Measurements from ENCODE around the gene LRRC27. TPM values are rescaled to one million over a fixed set of nuclear protein-coding genes. Genes with fewer than 3 reads are reported as not detected.
A peak's percentile ranks its signal among the peaks of the same experiment; 100 is the strongest.

Gene LRRC27
- total RNA-seq, 3 donors from 2014 or later = 6.2 to 19.3 (median 8.2) TPM

GRCh38 chr10:132373241-132373955 lies 41.4 kb downstream of the LRRC27 start:
- intact Hi-C loops (cut with DNase I; ENCODE audit: low total_unique reads) = no loop called here
- H3K9me3 ChIP-seq = no peaks in the 10 kb centered on the region
- H3K4me3 ChIP-seq = no peak overlapping the region
- no peak for TF ChIP-seq CTCF (IDR thresholded peaks at IDR 0.05)
- no peak for TF ChIP-seq POLR2A (IDR thresholded peaks at IDR 0.05)
- TF ChIP-seq POLR2AphosphoS5 (IDR thresholded peaks at IDR 0.05) = no peak
- H3K36me3 ChIP-seq = no peaks in the 10 kb centered on the region
- DNase-seq (ENCODE audit: low spot score in 2 of 2) = peak in 1 of 2 donors; percentile 28
- no peaks in the 10 kb centered on the region for H3K27me3 ChIP-seq
- no peak overlapping the region for H3K27ac ChIP-seq
- H3K4me1 ChIP-seq = no peaks in the 10 kb centered on the region

GRCh38 chr10:132374176-132374575 lies 42.2 kb downstream of the LRRC27 start:
- intact Hi-C loops (cut with DNase I; ENCODE audit: low total_unique reads) = no loop called here
- H3K27ac ChIP-seq = no peak overlapping the region
- H3K36me3 ChIP-seq = no peaks in the 10 kb centered on the region
- no peaks in the 10 kb centered on the region for H3K4me1 ChIP-seq
- no peaks in the 10 kb centered on the region for H3K9me3 ChIP-seq
- H3K27me3 ChIP-seq = no peaks in the 10 kb centered on the region
- TF ChIP-seq CTCF (IDR thresholded peaks at IDR 0.05) (no peak), POLR2A (IDR thresholded peaks at IDR 0.05) (no peak), POLR2AphosphoS5 (IDR thresholded peaks at IDR 0.05) (no peak)
- DNase-seq (ENCODE audit: low spot score in 2 of 2) = peak in 1 of 2 donors; percentile 35
- H3K4me3 ChIP-seq = no peak overlapping the region

GRCh38 chr10:132374612-132375011 lies 42.6 kb downstream of the LRRC27 start:
- intact Hi-C loops (cut with DNase I; ENCODE audit: low total_unique reads) = no loop called here

GRCh38 chr10:132375116-132375794 lies 43.3 kb downstream of the LRRC27 start:
- H3K9me3 ChIP-seq = no peaks in the 10 kb centered on the region
- DNase-seq (ENCODE audit: low spot score in 2 of 2) = peak in 1 of 2 donors; percentile 49
- peak overlapping the region in 1 of 2 donors; percentile 19 for H3K27ac ChIP-seq
- intact Hi-C loops (cut with DNase I; ENCODE audit: low total_unique reads) = no loop called here
- H3K4me1 ChIP-seq = no peaks in the 10 kb centered on the region
- H3K36me3 ChIP-seq = no peaks in the 10 kb centered on the region
- no peak overlapping the region for H3K4me3 ChIP-seq
- TF ChIP-seq POLR2AphosphoS5 (IDR thresholded peaks at IDR 0.05) = no peak
- TF ChIP-seq CTCF (IDR thresholded peaks at IDR 0.05) = no peak
- TF ChIP-seq POLR2A (IDR thresholded peaks at IDR 0.05) = no peak
- no peaks in the 10 kb centered on the region for H3K27me3 ChIP-seq

More at GRCh38 chr10:132374612-132375011, 42.6 kb downstream of the LRRC27 start:
- DNase-seq (ENCODE audit: low spot score in 2 of 2) = peak in 1 of 2 donors; percentile 17
- no peaks in the 10 kb centered on the region for H3K27me3 ChIP-seq
- H3K9me3 ChIP-seq = no peaks in the 10 kb centered on the region
- no peak overlapping the region for H3K4me3 ChIP-seq
- no peaks in the 10 kb centered on the region for H3K36me3 ChIP-seq
- no peaks in the 10 kb centered on the region for H3K4me1 ChIP-seq
- H3K27ac ChIP-seq = no peak overlapping the region
- TF ChIP-seq POLR2AphosphoS5 (IDR thresholded peaks at IDR 0.05) = no peak
- TF ChIP-seq POLR2A (IDR thresholded peaks at IDR 0.05) = no peak
- TF ChIP-seq CTCF (IDR thresholded peaks at IDR 0.05) = no peak

- intact Hi-C loops (cut with DNase I; ENCODE audit: low total_unique reads) = no loop called here
- Histone ChIP-seq H3K27ac (peak overlapping the region in 1 of 2 donors; percentile 19), H3K4me3 (no peak overlapping the region), H3K9me3 (no peaks in the 10 kb centered on the region), H3K36me3 (no peaks in the 10 kb centered on the region), H3K4me1 (no peaks in the 10 kb centered on the region), H3K27me3 (no peaks in the 10 kb centered on the region)
- TF ChIP-seq CTCF (IDR thresholded peaks at IDR 0.05) (no peak), POLR2A (IDR thresholded peaks at IDR 0.05) (no peak), POLR2AphosphoS5 (IDR thresholded peaks at IDR 0.05) (no peak)
- no peak for DNase-seq (ENCODE audit: low spot score in 2 of 2)
Observed at GRCh38 chr10:132375795-132376297, 43.9 kb downstream of the LRRC27 start.

Measured in breast epithelium (tissue), 4 donors.